Left ventricle myocardium superior (tissue), 1 donor: ENCODE results near the gene KDM6A. TPM values are rescaled to one million over a fixed set of nuclear protein-coding genes. Genes with fewer than 3 reads are reported as not detected.
A peak's percentile ranks its signal among the peaks of the same experiment; 100 is the strongest.
"Not testable (repeated sequence)": the region's sequence is repeated elsewhere in the genome, so short reads cannot be mapped to it uniquely, and the experiment has no call there.

Source experiments
- ATAC-seq: fragments of 200-7000 bp; cut with Tn5 transposase; one replicate; pipeline ENCODE4 v1.9.1; 2020; ENCODE audit warnings: mild to moderate bottlenecking, moderate library complexity
- DNase-seq: peaks from one replicate; pipeline ENCODE4 v3.0.0-alpha.2; 2020
- intact Hi-C: fragments of 100-400 bp; cut with micrococcal nuclease; formaldehyde crosslinking; loops from one replicate; pipeline ENCODE4 v1.11.0; 2022
- total RNA-seq: library from RNA; stranded (reverse); fragmentation: NEBNext Ultra II Directional; extraction: Animal tissue kit (Norgen Biotek cat#: 25700); gene quantifications from one replicate; pipeline ENCODE4 v1.2.1, GENCODE V29; 2021
- donor health status: DM: no; HTN: yes; CAD: no; lungs with severe emphysema.

The KDM6A gene
- total RNA-seq, 1 donor from 2014 or later: 13.5 TPM

DNA sequence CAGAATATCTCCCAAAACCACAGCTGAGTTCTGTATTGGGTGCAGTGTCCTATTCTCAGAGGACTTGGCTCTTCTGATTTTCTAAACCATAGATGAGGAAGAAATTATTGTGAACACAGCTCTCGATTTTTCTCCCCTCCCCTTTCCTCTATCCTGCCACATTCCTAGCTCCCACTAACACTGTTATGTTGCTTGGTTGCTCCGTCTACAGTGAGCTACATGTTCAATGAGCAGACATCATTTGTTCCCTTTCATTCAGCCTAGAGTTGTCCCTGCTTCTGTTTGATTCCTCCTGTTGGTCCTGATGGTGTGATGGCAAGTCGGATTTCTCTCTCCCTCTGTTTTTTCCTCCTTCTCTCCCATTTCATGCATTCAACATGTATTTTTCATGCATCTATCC, 261.8 kb downstream of the KDM6A start:
- ATAC-seq: peak; percentile 74

DNA sequence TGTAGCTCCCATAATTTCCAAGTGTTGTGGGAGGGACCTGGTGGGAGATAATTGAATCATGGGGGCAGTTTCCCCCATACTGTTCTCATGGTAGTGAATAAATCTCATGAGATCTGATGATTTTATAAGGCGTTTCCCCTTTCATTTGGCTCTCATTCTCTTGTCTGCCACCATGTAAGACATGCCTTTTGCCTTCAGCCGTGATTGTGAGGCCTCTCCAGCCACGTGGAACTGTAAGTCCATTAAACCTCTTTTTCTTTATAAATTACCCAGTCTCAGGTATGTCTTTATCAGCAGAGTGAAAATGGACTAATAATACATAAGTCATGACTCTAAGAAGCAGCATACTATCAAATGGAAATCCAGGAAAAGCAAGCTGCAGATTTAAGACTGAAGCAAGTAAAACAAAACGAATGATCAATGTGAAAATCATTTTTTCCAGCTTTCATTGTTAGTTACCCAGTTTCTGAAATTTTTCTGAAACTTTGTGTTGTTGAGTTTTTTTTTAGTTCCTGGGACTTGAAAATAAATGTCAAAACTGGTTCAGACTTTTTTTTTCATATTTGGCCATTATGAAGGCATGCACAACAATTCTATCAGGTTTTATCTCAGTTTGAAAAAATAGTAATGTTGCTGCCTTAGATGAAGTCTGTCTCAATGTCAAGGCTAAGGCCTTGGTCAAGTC, 262.5 kb downstream of the KDM6A start:
- intact Hi-C loops, ATAC-seq, DNase-seq: not testable (repeated sequence)

More for the DNA sequence above, 261.8 kb downstream of the KDM6A start:
- intact Hi-C loops: no loop called here
- no peak for DNase-seq

DNA sequence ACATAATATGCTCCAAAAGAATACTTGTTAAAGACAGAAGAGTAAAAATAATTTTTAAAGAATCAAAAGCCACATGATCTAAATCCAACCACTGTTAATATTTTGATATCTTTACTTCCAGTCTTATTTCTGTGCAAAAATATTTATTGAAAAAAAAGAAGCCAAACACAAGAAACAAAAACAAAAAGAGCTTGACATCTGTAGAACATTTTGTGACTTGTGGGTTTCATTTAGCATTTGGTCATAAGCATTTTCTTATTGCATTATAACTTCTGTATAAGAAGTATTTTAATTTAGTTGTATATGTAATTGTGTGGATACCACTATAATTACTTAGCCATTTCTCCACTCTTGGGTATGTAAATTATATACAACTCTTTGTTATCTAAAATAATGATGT, 264.5 kb downstream of the KDM6A start:
- intact Hi-C loops: no loop called here
- ATAC-seq (no peak), DNase-seq (no peak)

DNA sequence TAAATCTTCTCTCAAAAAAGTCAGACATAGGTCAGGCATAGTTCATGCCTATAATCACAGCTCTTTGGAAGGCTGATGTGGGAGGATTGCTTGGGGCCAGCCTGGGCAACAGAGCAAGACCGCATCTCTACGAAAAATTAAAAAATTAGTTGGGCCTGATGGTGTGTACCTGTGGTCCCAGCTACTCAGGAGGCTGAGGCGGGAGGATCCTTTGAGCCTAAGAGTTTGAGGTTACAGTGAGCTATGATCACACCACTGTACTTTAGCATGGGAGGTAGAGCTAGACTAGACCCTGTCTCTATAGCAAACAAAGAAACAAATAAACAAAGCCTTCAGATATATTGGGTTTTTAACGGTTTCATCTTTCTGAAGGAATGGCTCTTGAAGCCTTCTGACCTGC, 265.5 kb downstream of the KDM6A start:
- ATAC-seq (no peak), DNase-seq (no peak)
- intact Hi-C loops: no loop called here

DNA sequence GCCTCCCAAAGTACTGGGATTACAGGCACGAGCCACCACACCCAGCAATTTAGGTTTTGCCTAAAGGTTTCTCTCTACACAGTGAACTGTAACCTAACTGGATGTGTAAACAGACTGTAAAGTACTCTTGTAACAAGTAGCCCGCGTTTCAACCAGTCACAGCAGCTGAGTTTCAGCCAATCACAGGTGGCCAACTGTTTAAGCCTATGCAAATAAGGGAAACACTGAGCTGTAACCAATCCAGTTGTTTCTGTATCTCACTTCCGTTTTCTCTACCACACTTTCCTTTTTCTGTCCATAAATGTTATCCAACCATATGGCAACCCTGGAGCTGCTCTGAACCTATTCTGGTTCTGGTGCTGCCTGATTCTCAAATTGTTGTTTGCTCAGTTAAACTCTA, 267.8 kb downstream of the KDM6A start:
- intact Hi-C loops: no loop called here
- ATAC-seq: no peak
- DNase-seq: no peak

DNA sequence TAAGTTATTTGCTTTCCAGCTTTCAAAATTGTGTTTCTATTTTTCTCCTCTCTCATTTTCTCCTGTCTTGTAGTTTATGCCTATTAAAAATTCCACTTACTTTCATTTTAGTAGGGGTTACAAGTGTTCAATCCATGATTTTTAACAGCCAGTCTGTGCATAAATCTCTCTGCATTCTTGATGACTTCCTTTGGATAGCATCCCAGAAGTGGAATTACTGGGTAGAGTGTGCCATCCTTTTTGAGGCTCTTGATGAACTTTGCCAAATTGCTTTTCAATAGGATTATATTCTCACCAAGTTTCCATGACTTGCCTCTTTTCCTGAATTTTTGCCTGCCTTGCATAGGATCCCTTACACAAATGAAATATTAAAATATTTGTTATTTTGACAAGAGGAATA, 269.2 kb downstream of the KDM6A start:
- intact Hi-C loops: no loop called here
- ATAC-seq: no peak
- no peak for DNase-seq

DNA sequence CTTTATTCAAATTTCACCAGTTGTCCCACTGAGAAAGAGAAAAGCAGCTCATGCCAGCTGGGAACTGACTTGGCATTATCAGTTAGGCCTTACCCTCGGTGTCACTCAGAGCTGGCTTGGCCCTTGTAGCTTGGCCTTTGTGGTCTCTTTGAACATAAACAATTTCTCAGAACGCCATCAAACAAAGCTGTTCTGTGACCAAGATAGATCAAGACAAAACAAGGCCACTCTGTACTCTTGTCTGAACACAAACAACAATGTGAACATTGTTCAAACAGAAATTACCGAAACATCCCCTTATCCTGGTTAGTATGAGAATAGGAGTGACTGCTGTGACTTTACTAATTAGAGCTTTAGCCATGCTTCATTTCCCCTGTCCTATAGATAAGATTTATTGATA, 270.5 kb downstream of the KDM6A start:
- intact Hi-C loops: no loop called here
- DNase-seq: no peak
- ATAC-seq: no peak

DNA sequence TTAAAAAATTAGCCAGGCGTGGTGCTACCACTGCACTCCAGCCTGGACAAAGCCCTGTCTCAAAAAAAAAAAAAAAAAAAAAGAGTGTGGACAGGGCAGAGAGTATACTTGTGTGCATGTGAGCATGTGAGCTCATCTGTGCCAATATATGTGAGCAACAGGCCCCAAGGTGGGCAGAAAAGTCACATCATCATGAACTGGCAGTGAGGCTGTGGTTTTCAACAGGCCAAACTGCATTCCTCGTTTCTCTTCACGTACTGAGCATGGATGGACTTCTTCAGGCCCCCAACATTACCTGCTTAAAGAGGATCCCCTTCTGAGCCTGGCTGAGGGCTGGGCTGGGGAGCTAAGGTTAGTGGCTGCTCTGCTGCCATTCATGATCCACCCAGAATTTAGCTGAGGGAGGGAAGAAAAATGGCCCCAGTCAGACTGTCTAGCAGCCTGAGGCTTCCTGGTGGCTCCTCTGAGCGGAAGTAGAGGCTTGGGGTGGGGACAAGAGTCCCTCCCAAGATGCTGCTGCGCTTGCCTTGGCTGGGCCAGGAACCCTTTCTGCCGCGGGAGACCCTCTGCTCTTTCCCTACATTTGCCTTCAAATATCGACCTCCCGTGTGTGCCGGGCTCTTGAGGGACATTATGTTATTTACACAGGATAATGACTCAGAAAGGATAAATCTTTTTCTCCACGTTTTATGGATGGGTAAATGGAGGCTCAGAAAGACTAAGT, 272.7 kb downstream of the KDM6A start:
- DNase-seq: no peak
- intact Hi-C loops: no loop called here

DNA sequence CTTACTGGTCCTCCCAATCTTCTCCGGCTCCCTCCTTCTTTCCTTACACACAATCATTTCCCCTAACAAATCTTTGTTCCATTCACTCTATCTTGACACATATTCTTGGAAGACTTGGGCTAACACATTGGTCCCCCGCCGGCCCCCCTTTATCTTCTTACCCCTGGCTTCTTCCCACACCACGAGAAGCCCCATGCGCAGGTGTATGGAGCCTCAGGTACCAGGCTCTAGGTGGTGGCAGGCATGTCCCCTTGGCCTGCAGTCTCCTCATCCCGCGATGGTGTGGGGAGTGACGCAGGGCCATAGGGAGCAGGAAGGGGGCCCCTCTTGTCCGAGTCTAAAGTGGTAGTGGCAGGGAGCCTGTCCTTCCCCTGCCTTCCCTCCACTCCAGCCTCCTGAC, 277.8 kb downstream of the KDM6A start:
- no peak for ATAC-seq
- DNase-seq: no peak
- intact Hi-C loops: no loop called here

More for the DNA sequence above, 272.7 kb downstream of the KDM6A start:
- ATAC-seq: no peak

DNA sequence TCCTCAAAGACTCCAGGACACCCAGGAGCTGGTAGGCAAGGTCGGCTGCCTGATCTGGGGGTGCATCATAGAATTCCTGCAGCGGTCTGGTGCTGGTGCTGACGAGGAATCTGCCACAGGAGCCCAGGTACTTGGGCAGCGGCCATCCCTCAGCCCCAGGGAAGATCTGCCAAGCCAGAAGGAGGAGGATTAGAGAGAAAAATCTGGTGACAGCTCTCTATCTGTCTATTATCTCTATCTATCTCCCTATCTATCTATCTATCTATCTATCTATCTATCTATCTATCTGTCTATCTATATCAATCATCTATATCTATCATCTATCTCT, 281.0 kb downstream of the KDM6A start:
- ATAC-seq (no peak), DNase-seq (no peak)
- intact Hi-C loops: no loop called here

DNA sequence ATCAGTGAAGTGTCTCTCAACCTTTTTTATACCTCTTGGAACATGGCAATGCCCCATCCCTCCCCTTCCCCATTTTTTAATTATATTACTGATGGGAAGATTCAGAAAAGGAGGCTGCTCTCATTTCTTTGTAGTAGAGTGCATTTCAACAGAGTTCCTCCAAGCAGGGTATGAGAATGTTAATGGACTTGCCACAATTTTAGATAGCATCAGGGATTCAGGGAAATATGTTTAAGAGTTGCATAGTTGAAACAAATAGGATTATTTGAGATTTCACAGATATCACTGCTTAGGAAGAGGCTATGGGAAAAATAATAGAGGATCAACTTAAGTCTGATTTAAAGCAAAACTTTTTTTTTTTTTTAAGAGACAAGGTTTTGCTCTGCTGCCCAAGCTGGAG, 281.5 kb downstream of the KDM6A start:
- intact Hi-C loops: no loop called here
- ATAC-seq (no peak), DNase-seq (no peak)

DNA sequence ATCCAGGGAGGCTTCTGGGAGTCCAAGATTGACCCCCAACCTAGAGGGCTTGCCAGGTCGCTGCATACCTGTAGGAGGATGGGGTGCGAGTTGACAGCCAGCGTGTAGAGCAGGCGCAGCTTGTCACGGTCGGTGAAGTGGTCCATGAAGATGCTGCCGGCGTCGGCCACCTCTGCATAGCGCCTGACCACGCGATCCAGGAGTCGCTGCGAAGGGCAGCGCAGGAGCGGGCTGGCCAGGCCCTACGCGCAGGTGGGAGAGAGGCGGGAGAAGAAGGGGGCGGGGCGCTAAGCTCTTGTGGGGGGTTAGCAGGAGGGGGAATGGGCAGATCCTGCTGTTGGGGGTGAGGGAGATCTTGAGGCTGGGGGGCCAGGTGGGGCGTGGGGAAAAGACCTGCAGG, 284.7 kb downstream of the KDM6A start:
- intact Hi-C loops: no loop called here
- DNase-seq (no peak), ATAC-seq (no peak)

Other genes with a start within 250 kb of the KDM6A start
- gene DUSP21, start 29.2 kb upstream of the KDM6A start, total RNA-seq: not detected